H9 (cell line): ENCODE data around the gene DNAL1. TPM values are rescaled to one million over a fixed set of nuclear protein-coding genes. Genes with fewer than 3 reads are reported as not detected.

Source experiments
- DNase-seq: peaks from one replicate; pipeline ENCODE4 v3.0.0-alpha.2; 2017
- H2AFZ ChIP-seq: one replicate; pipeline ENCODE4 v1.6.1; 2013; ENCODE audit warnings: mild to moderate bottlenecking, low read length, control low read depth, moderate library complexity
- H2AK5ac ChIP-seq: 2 replicates; pipeline ENCODE4 v1.6.1; 2013; ENCODE audit warnings: low read length, control low read depth, mixed read lengths; ENCODE audit not compliant: insufficient read length
- H2BK120ac ChIP-seq: one replicate; pipeline ENCODE4 v1.6.1; 2013; ENCODE audit warnings: low read depth, mild to moderate bottlenecking, low read length, control low read depth, inconsistent platforms; ENCODE audit not compliant: poor library complexity, severe bottlenecking
- H2BK12ac ChIP-seq: 2 replicates; pipeline ENCODE4 v1.6.1; 2013; ENCODE audit warnings: low read length, control low read depth, mixed read lengths, low read depth; ENCODE audit not compliant: insufficient read length
- H2BK15ac ChIP-seq: 2 replicates; pipeline ENCODE4 v1.6.1; 2013; ENCODE audit warnings: low read depth, low read length, control low read depth
- H2BK20ac ChIP-seq: one replicate; pipeline ENCODE4 v1.6.1; 2013; ENCODE audit warnings: low read depth, mild to moderate bottlenecking, low read length, control low read depth, inconsistent platforms; ENCODE audit not compliant: poor library complexity, severe bottlenecking
- H2BK5ac ChIP-seq: 2 replicates; pipeline ENCODE4 v1.6.1; 2013; ENCODE audit warnings: low read length, control low read depth, mixed read lengths; ENCODE audit not compliant: insufficient read length
- H3K14ac ChIP-seq: 2 replicates; pipeline ENCODE4 v1.6.1; 2013; ENCODE audit warnings: low read length, control low read depth; ENCODE audit not compliant: insufficient read depth
- H3K18ac ChIP-seq: 2 replicates; pipeline ENCODE4 v1.6.1; 2013; ENCODE audit warnings: low read depth, mild to moderate bottlenecking, mixed read lengths, low read length, control low read depth; ENCODE audit not compliant: insufficient read length
- H3K23ac ChIP-seq: 2 replicates; pipeline ENCODE4 v1.6.1; 2013; ENCODE audit warnings: low read length, control low read depth, mixed read lengths, low read depth; ENCODE audit not compliant: insufficient read length
- H3K23me2 ChIP-seq: 2 replicates; pipeline ENCODE4 v1.6.1; 2013; ENCODE audit warnings: low read depth, mild to moderate bottlenecking, mixed read lengths, low read length, control low read depth; ENCODE audit not compliant: insufficient read length, poor library complexity, severe bottlenecking
- H3K27ac ChIP-seq: 2 replicates; pipeline ENCODE4 v1.5.1; 2013; ENCODE audit warnings: low read length, control low read depth, mixed read lengths, low read depth; ENCODE audit not compliant: insufficient read length
- H3K27me3 ChIP-seq: 2 replicates; pipeline ENCODE4 v1.6.1; 2013; ENCODE audit warnings: low read length, control low read depth, inconsistent platforms; ENCODE audit not compliant: insufficient read depth
- H3K4ac ChIP-seq: 2 replicates; pipeline ENCODE4 v1.6.1; 2013; ENCODE audit warnings: low read depth, mild to moderate bottlenecking, control low read depth, inconsistent platforms, low read length, moderate library complexity
- H3K4me1 ChIP-seq: 2 replicates; pipeline ENCODE4 v1.6.1; 2013; ENCODE audit warnings: low read length, control low read depth, inconsistent platforms; ENCODE audit not compliant: insufficient read depth
- H3K4me2 ChIP-seq: 2 replicates; pipeline ENCODE4 v1.6.1; 2013; ENCODE audit warnings: low read length, control low read depth, mixed read lengths; ENCODE audit not compliant: insufficient read length, insufficient read depth
- H3K56ac ChIP-seq: 2 replicates; pipeline ENCODE4 v1.6.1; 2013; ENCODE audit warnings: low read depth, mild to moderate bottlenecking, mixed read lengths, low read length, control low read depth; ENCODE audit not compliant: insufficient read length
- H3K79me1 ChIP-seq: 2 replicates; pipeline ENCODE4 v1.6.1; 2013; ENCODE audit warnings: low read depth, mild to moderate bottlenecking, moderate library complexity, low read length, control low read depth, inconsistent platforms; ENCODE audit not compliant: insufficient read depth, poor library complexity, severe bottlenecking
- H3K79me2 ChIP-seq: 2 replicates; pipeline ENCODE4 v1.6.1; 2013; ENCODE audit warnings: low read length, control low read depth, inconsistent platforms; ENCODE audit not compliant: insufficient read depth
- H3K9ac ChIP-seq: 2 replicates; pipeline ENCODE4 v1.6.1; 2013; ENCODE audit warnings: low read length, control low read depth, mixed read lengths; ENCODE audit not compliant: insufficient read length; ENCODE audit errors: extremely low read depth
- H3K9me3 ChIP-seq: one replicate; pipeline ENCODE4 v1.6.1; 2013; ENCODE audit warnings: low read depth, low read length, inconsistent platforms; ENCODE audit not compliant: control insufficient read depth
- H3T11ph ChIP-seq: one replicate; pipeline ENCODE4 v1.6.1; 2013; ENCODE audit warnings: mild to moderate bottlenecking, low read length, control low read depth, inconsistent platforms
- H4K20me1 ChIP-seq: one replicate; pipeline ENCODE4 v1.6.1; 2013; ENCODE audit not compliant: control insufficient read depth, insufficient read length, insufficient read depth
- H4K5ac ChIP-seq: 2 replicates; pipeline ENCODE4 v1.6.1; 2013; ENCODE audit warnings: low read depth, mild to moderate bottlenecking, mixed read lengths, low read length, control low read depth; ENCODE audit not compliant: insufficient read length
- H4K8ac ChIP-seq: replicated peaks from 2 replicates; pipeline ENCODE4 v1.6.1; 2013; ENCODE audit warnings: low read length, control low read depth, mixed read lengths, low read depth; ENCODE audit not compliant: insufficient read length
- H4K91ac ChIP-seq: 2 replicates; pipeline ENCODE4 v1.6.1; 2013; ENCODE audit warnings: low read depth, mild to moderate bottlenecking, moderate library complexity, mixed read lengths, low read length, control low read depth; ENCODE audit not compliant: insufficient read length
- H3K27ac Mint-ChIP-seq, 3 experiments: 2 replicates in 2 of 3; 3 replicates in 1 of 3; pipeline ENCODE4 v1.8.0; 2020 to 2021; ENCODE audit warnings: mixed read lengths in 3 of 3, mild to moderate bottlenecking in 1 of 3, moderate library complexity in 1 of 3
- H3K27me3 Mint-ChIP-seq: 2 replicates; pipeline ENCODE4 v1.8.0; 2021; ENCODE audit warnings: low read depth, mild to moderate bottlenecking, moderate library complexity, mixed read lengths
- H3K36me3 Mint-ChIP-seq, 3 experiments: 2 replicates in 2 of 3; 3 replicates in 1 of 3; pipeline ENCODE4 v1.8.0; 2020 to 2021; ENCODE audit warnings: low read depth in 3 of 3, mixed read lengths in 3 of 3; ENCODE audit not compliant: insufficient read depth in 1 of 3
- H3K4me1 Mint-ChIP-seq, 2 experiments: 2 replicates each; pipeline ENCODE4 v1.8.0; 2020; ENCODE audit warnings: mixed read lengths in 2 of 2
- H3K4me3 Mint-ChIP-seq, 2 experiments: 2 replicates in 1 of 2; 3 replicates in 1 of 2; pipeline ENCODE4 v1.8.0; 2020 to 2021; ENCODE audit warnings: mild to moderate bottlenecking in 2 of 2, mixed read lengths in 2 of 2, moderate library complexity in 1 of 2
- H3K9me3 Mint-ChIP-seq, 2 experiments: 2 replicates in 1 of 2; 3 replicates in 1 of 2; pipeline ENCODE4 v1.8.0; 2020; ENCODE audit warnings: mild to moderate bottlenecking in 2 of 2, mixed read lengths in 2 of 2, moderate library complexity in 1 of 2
- CTCF ChIP-seq: fragments of 200-600 bp; sonication (generic); conservative IDR thresholded peaks from 3 replicates; pipeline ENCODE4 v1.8.0; 2021; ENCODE audit warnings: antibody characterized with exemption, mild to moderate bottlenecking
- WGBS: extraction: QIAGEN DNeasy Blood & Tissue Kit; methylation state at CpG from one replicate; pipeline ENCODE4 v1.1.7; 2013; ENCODE audit warnings: missing lambda C conversion rate, low lambda C conversion rate, mixed read lengths; ENCODE audit not compliant: insufficient read length; ENCODE audit errors: extremely low coverage; 5-methylcytosine and 5-hydroxymethylcytosine counted together
- total RNA-seq: library from RNA; stranded (reverse); gene quantifications from 2 replicates; pipeline ENCODE4 v1.2.1, GENCODE V29; 2021

DNAL1 gene
- total RNA-seq, 1 experiment from 2014 or later: 17.7 TPM

- no peaks in the 10 kb centered on the region for H3K4me1 Mint-ChIP-seq
- H3K4me3 Mint-ChIP-seq: no peak overlapping the region
- Histone ChIP-seq H2BK120ac (no peak overlapping the region), H3K79me2 (no peaks in the 10 kb centered on the region), H3K23me2 (no peaks in the 10 kb centered on the region), H3K79me1 (no peaks in the 10 kb centered on the region), H4K5ac (no peak overlapping the region), H4K8ac (no peak overlapping the region), H2AFZ (no peak overlapping the region), H2BK15ac (no peak overlapping the region), H3K9me3 (no peaks in the 10 kb centered on the region), H3K9ac (no peak overlapping the region), H3K27me3 (no peaks in the 10 kb centered on the region), H3K18ac (no peak overlapping the region), H3K14ac (no peak overlapping the region), H3T11ph (no peak overlapping the region), H3K23ac (no peak overlapping the region), H2BK20ac (no peak overlapping the region), H4K91ac (no peak overlapping the region), H2BK12ac (no peak overlapping the region), H3K27ac (no peak overlapping the region), H4K20me1 (no peaks in the 10 kb centered on the region), H2AK5ac (no peak overlapping the region), H2BK5ac (no peak overlapping the region), H3K4ac (no peak overlapping the region), H3K56ac (no peak overlapping the region), H3K4me1 (no peaks in the 10 kb centered on the region), H3K4me2 (no peak overlapping the region)
- 100% methylated on average over 1 of the region's 3 CpGs for WGBS
- peaks cover under 1 to 7% (median 4%) of the 10 kb centered on the region in 3 experiments; a peak in 6 of 7 replicates for H3K36me3 Mint-ChIP-seq
- no peaks in the 10 kb centered on the region for H3K9me3 Mint-ChIP-seq
- no peak for TF ChIP-seq CTCF
- H3K27ac Mint-ChIP-seq: no peak overlapping the region; a peak in 1 of 7 replicates
- H3K27me3 Mint-ChIP-seq: no peaks in the 10 kb centered on the region
- DNase-seq: no peak
These were observed 23.1 kb downstream of the DNAL1 start for GRCh38 chr14:73667854-73668253.
